Measurements from ENCODE around the gene NOM1. TPM values are rescaled to one million over a fixed set of nuclear protein-coding genes. Genes with fewer than 3 reads are reported as not detected.

NOM1 gene
- polyA plus RNA-seq, 4 donors: 3.6 to 19.7 (median 7.2) TPM

DNA sequence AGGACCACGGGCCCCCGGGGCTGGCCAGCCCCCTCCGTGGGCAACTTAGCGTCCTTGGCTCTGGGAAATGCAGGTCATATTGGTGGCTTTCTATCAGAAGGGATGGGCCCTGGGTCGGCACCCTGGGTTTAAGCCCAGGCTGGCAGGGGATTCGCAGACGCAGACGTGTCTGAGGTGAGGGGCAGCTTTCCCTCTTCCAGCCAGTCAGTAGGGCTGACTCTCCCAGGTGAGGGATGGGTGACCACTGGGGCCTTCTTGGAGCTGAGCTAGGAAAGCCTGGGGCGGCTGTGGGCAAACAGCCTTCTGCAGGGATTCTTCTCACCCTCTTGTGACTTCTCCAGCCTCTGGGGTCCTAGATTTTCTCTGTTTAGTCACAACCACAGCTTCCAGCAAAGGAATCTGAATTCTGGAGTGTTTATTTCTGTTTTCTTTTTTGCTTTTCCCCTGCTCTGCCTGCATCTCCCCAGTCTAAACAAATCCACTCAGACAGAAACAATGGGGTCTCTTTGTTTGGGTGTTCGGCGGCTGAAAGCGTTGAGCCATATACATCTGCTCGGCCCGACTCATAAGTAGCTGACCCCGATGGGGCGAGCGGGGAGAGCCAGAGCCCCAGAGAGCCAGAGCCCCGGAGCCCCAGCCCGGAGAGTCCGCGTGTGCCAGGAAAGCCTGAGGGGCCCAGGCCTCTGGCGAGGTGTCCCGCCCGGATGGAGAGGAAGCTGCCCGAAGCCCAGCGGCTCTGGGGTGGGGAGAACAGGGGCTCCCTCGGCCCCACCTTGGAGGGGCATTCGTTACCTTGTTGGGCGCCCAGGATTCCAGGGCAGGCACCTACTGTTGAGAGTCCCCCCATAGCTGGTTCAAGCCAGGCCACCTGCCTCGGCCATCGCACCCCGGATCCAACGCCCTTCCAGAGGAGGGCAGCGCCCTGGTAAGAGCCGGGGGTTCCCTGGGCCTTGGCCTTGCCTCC, 59.0 kb downstream of the NOM1 start:
- peak in 1 of 2 donors; percentile 45 for DNase-seq
- Histone ChIP-seq H3K4me1 (ENCODE audit: control insufficient read depth in 3 of 3, insufficient read depth in 2 of 3, low read depth in 1 of 3, low read length in 2 of 3) (peaks cover 10 to 40% (median 11%) of the 10 kb centered on the region in 3 donors), H3K9me3 (ENCODE audit: control insufficient read depth in 2 of 2, insufficient read depth in 1 of 2, low read depth in 1 of 2, low read length in 1 of 2) (peaks cover 0 to 14% of the 10 kb centered on the region in 2 donors), H3K27me3 (ENCODE audit: control insufficient read depth in 3 of 3, insufficient read depth in 3 of 3, low read length in 3 of 3) (peaks cover 0 to 50% (median 42%) of the 10 kb centered on the region in 3 donors), H3K27ac (ENCODE audit: low read depth in 1 of 3, low read length in 2 of 3) (peak overlapping the region; percentile 69 to 93 (median 74)), H3K4me3 (ENCODE audit: low read depth in 1 of 3, low read length in 3 of 3) (peak overlapping the region; percentile 47 to 89 (median 81)), H3K36me3 (ENCODE audit: control insufficient read depth in 3 of 3, insufficient read depth in 2 of 3, low read depth in 1 of 3, low read length in 3 of 3) (peaks cover 0 to 23% (median 0%) of the 10 kb centered on the region in 3 donors)
- 1 to 9% (median 4%) methylated on average over 32 to 35 of the region's 35 CpGs for WGBS, 3 donors
- FAIRE-seq: no peak

DNA sequence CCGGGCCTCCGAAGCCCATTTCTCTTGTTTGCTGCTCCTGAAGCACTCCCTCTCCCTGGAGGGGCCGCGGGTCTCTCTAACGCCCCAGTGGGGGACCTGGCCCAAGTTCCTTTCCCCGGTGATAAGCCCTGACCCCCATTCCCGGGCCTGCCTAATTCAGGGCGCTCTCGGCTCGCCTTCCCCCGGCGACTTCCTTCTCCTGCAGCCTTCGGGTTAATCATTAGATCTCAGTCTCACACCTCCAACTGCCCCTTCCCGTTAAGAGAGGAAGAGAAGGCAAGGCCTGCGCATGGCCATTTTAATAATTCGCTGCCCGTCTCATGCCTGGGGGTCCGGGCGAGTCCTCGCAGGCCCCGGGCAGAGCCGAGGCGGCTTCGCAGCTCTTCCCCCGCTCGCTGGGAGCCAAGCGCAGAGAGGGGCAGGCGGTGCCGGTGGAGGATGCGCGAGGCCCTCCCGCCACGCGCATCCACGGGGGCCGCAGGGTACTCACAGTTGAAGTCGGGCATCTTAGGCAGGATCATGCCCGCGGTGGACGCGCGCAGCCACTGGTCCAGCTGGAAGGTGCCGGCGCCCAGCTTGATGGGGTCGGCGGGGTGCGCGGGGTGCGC, 59.8 kb downstream of the NOM1 start:
- Histone ChIP-seq H3K4me1 (ENCODE audit: control insufficient read depth in 3 of 3, insufficient read depth in 2 of 3, low read depth in 1 of 3, low read length in 2 of 3) (peaks cover 7 to 45% (median 8%) of the 10 kb centered on the region in 3 donors), H3K9me3 (ENCODE audit: control insufficient read depth in 2 of 2, insufficient read depth in 1 of 2, low read depth in 1 of 2, low read length in 1 of 2) (peaks cover 0 to 12% of the 10 kb centered on the region in 2 donors), H3K4me3 (ENCODE audit: low read depth in 1 of 3, low read length in 3 of 3) (peak overlapping the region; percentile 47 to 89 (median 81)), H3K27ac (ENCODE audit: low read depth in 1 of 3, low read length in 2 of 3) (peak overlapping the region; percentile 69 to 93 (median 74)), H3K36me3 (ENCODE audit: control insufficient read depth in 3 of 3, insufficient read depth in 2 of 3, low read depth in 1 of 3, low read length in 3 of 3) (peaks cover 0 to 20% (median 0%) of the 10 kb centered on the region in 3 donors), H3K27me3 (ENCODE audit: control insufficient read depth in 3 of 3, insufficient read depth in 3 of 3, low read length in 3 of 3) (peaks cover 0 to 52% (median 39%) of the 10 kb centered on the region in 3 donors)
- FAIRE-seq (no peak), DNase-seq (peak; percentile 85 to 89)
- WGBS, 3 donors: 2% methylated on average over 44 to 49 of the region's 49 CpGs

DNA sequence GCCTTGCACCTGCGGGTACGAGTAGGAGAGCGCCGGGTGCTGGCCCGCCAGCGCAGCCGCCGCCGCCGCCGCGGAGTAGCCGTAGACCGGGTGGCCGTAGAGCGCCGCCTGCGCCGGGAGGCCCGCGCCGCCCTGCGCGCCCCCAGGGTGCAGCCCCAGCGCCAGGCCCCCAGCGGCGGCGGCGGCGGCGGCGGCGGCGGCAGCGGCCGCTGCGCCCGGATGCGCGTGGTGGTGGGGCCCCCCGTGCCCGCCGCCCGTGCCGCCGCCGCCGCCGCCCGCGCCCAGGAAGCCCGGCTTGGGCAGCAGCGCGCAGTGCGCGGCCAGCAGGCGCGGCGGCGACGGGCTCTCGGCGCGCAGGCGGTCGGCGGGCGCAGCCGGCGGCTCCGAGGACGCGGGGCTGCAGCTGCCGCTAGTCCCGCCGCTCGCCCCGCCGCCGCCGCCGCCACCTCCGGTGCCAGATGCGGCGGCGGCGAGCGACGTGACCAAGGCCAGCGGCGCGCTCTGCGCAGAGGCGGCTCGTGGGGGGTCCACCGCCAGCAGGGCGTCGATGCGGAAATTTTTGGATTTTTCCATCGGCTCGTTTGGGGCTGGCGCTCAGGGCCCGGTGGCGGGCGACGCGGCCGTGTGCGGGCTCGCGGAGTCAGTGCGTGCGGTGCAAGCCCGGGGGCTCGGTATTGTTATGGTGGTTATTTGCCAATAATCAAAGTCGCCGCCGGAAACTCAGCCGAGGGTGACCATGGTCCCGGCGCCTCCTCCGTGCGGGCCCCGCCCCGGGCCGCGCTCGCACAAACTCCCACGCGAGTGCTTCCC, 60.5 kb downstream of the NOM1 start:
- no peak for FAIRE-seq
- Histone ChIP-seq H3K9me3 (ENCODE audit: control insufficient read depth in 2 of 2, insufficient read depth in 1 of 2, low read depth in 1 of 2, low read length in 1 of 2) (peaks cover 0 to 6% of the 10 kb centered on the region in 2 donors), H3K4me3 (ENCODE audit: low read depth in 1 of 3, low read length in 3 of 3) (peak overlapping the region; percentile 52 to 89 (median 81)), H3K4me1 (ENCODE audit: control insufficient read depth in 3 of 3, insufficient read depth in 2 of 3, low read depth in 1 of 3, low read length in 2 of 3) (peaks cover 2 to 48% (median 7%) of the 10 kb centered on the region in 3 donors), H3K36me3 (ENCODE audit: control insufficient read depth in 3 of 3, insufficient read depth in 2 of 3, low read depth in 1 of 3, low read length in 3 of 3) (peaks cover 0 to 13% (median 0%) of the 10 kb centered on the region in 3 donors), H3K27ac (ENCODE audit: low read depth in 1 of 3, low read length in 2 of 3) (peak overlapping the region; percentile 69 to 93 (median 74)), H3K27me3 (ENCODE audit: control insufficient read depth in 3 of 3, insufficient read depth in 3 of 3, low read length in 3 of 3) (peaks cover 0 to 52% (median 39%) of the 10 kb centered on the region in 3 donors)
- WGBS, 3 donors: 1% methylated on average over 46 to 130 of the region's 130 CpGs
- DNase-seq: no peak

GRCh38 chr7:157010588-157011332, 61.2 kb downstream of the NOM1 start, which contains the start of gene MNX1:
Gene MNX1, minus strand, starts transcription at chr7:157010663. Its CDS starts 313 bp downstream, at chr7:157010350.
- 0 to 1% (median 1%) methylated on average over 69 to 87 of the region's 87 CpGs for WGBS, 3 donors
- Histone ChIP-seq H3K9me3 (ENCODE audit: control insufficient read depth in 2 of 2, insufficient read depth in 1 of 2, low read depth in 1 of 2, low read length in 1 of 2) (peaks cover 0 to 3% of the 10 kb centered on the region in 2 donors), H3K36me3 (ENCODE audit: control insufficient read depth in 3 of 3, insufficient read depth in 2 of 3, low read depth in 1 of 3, low read length in 3 of 3) (peaks cover 0 to 9% (median 0%) of the 10 kb centered on the region in 3 donors), H3K4me1 (ENCODE audit: control insufficient read depth in 3 of 3, insufficient read depth in 2 of 3, low read depth in 1 of 3, low read length in 2 of 3) (peaks cover 2 to 47% (median 3%) of the 10 kb centered on the region in 3 donors), H3K4me3 (ENCODE audit: low read depth in 1 of 3, low read length in 3 of 3) (peak within 1 kb of the TSS; percentile 52 to 89 (median 81)), H3K27me3 (ENCODE audit: control insufficient read depth in 3 of 3, insufficient read depth in 3 of 3, low read length in 3 of 3) (peaks cover 0 to 58% (median 44%) of the 10 kb centered on the region in 3 donors), H3K27ac (ENCODE audit: low read depth in 1 of 3, low read length in 2 of 3) (peak within 1 kb of the TSS; percentile 69 to 93 (median 74))
- DNase-seq (peak; percentile 90 to 96), FAIRE-seq (no peak)

DNA sequence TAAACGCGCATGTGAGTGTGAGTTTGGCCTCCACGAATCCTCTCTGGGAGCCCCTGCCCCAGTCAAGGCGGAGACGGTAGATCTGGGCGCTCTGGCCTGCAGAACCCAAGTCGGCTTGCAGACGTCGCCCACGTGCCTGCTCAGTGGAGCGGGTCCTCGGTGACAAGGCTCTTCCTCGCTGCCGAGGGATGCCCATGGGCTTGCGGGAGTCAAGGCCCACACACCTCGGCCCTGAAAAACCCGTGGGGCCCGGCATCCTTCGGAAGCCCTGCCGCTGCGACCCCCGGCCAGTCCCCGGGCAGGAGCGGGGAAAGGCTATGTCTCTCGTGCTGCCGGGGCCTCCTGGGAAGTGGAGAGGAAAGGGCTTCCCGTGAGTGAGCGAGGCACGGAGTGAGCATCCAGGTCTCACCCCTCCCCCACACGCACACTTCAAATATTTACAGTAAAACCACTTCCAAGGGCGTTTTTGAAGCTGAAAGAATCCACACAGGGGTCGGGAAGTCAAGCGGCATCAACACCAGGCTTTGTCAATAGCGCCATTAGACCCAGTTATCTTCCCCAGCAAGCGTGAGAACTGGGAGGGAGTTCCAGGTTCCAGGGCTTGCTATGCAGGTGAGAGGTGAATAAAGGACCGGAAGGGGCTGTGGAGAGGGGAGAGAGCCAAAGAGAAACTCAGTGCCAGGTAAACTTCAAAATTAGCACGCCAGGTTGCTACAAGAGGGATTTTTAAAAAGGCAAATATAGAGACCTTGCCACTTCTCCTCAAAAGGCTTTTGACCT, 62.0 kb downstream of the NOM1 start:
- H3K4me1 ChIP-seq (ENCODE audit: control insufficient read depth in 3 of 3, insufficient read depth in 2 of 3, low read depth in 1 of 3, low read length in 2 of 3): peaks cover 2 to 39% (median 2%) of the 10 kb centered on the region in 3 donors
- H3K9me3 ChIP-seq (ENCODE audit: control insufficient read depth in 2 of 2, insufficient read depth in 1 of 2, low read depth in 1 of 2, low read length in 1 of 2): no peaks in the 10 kb centered on the region
- no peak for FAIRE-seq
- peaks cover 0 to 6% (median 0%) of the 10 kb centered on the region in 3 donors for H3K36me3 ChIP-seq (ENCODE audit: control insufficient read depth in 3 of 3, insufficient read depth in 2 of 3, low read depth in 1 of 3, low read length in 3 of 3)
- H3K27me3 ChIP-seq (ENCODE audit: control insufficient read depth in 3 of 3, insufficient read depth in 3 of 3, low read length in 3 of 3): peaks cover 0 to 57% (median 44%) of the 10 kb centered on the region in 3 donors
- 1 to 2% (median 1%) methylated on average over 35 to 37 of the region's 37 CpGs for WGBS, 3 donors
- peak in 1 of 2 donors; percentile 44 for DNase-seq
- H3K27ac ChIP-seq (ENCODE audit: low read depth in 1 of 3, low read length in 2 of 3): peak overlapping the region in 1 of 3 donors; percentile 22
- H3K4me3 ChIP-seq (ENCODE audit: low read depth in 1 of 3, low read length in 3 of 3): peak overlapping the region in 2 of 3 donors; percentile 56 to 81

GRCh38 chr7:157012113-157012547, 62.6 kb downstream of the NOM1 start:
- Histone ChIP-seq H3K4me1 (ENCODE audit: control insufficient read depth in 3 of 3, insufficient read depth in 2 of 3, low read depth in 1 of 3, low read length in 2 of 3) (peaks cover 2 to 38% (median 2%) of the 10 kb centered on the region in 3 donors), H3K27me3 (ENCODE audit: control insufficient read depth in 3 of 3, insufficient read depth in 3 of 3, low read length in 3 of 3) (peaks cover 0 to 63% (median 45%) of the 10 kb centered on the region in 3 donors), H3K36me3 (ENCODE audit: control insufficient read depth in 3 of 3, insufficient read depth in 2 of 3, low read depth in 1 of 3, low read length in 3 of 3) (peaks cover 0 to 6% (median 0%) of the 10 kb centered on the region in 3 donors), H3K9me3 (ENCODE audit: control insufficient read depth in 2 of 2, insufficient read depth in 1 of 2, low read depth in 1 of 2, low read length in 1 of 2) (no peaks in the 10 kb centered on the region), H3K4me3 (ENCODE audit: low read depth in 1 of 3, low read length in 3 of 3) (no peak overlapping the region), H3K27ac (ENCODE audit: low read depth in 1 of 3, low read length in 2 of 3) (no peak overlapping the region)
- DNase-seq (no peak), FAIRE-seq (no peak)
- WGBS, 3 donors: 33 to 58% (median 47%) methylated on average over 10 of the region's 10 CpGs

GRCh38 chr7:157013101-157013500, 63.6 kb downstream of the NOM1 start:
- no peak for DNase-seq
- no peak overlapping the region for H3K4me3 ChIP-seq (ENCODE audit: low read depth in 1 of 3, low read length in 3 of 3)
- peaks cover 2 to 42% (median 2%) of the 10 kb centered on the region in 3 donors for H3K4me1 ChIP-seq (ENCODE audit: control insufficient read depth in 3 of 3, insufficient read depth in 2 of 3, low read depth in 1 of 3, low read length in 2 of 3)
- H3K9me3 ChIP-seq (ENCODE audit: control insufficient read depth in 2 of 2, insufficient read depth in 1 of 2, low read depth in 1 of 2, low read length in 1 of 2): no peaks in the 10 kb centered on the region
- H3K36me3 ChIP-seq (ENCODE audit: control insufficient read depth in 3 of 3, insufficient read depth in 2 of 3, low read depth in 1 of 3, low read length in 3 of 3): peaks cover 0 to 6% (median 0%) of the 10 kb centered on the region in 3 donors
- H3K27me3 ChIP-seq (ENCODE audit: control insufficient read depth in 3 of 3, insufficient read depth in 3 of 3, low read length in 3 of 3): peaks cover 0 to 67% (median 52%) of the 10 kb centered on the region in 3 donors
- H3K27ac ChIP-seq (ENCODE audit: low read depth in 1 of 3, low read length in 2 of 3): peak overlapping the region in 1 of 3 donors; percentile 51
- no peak for FAIRE-seq

All from small intestine (tissue), 7 donors.